ENCODE measurements around the gene FITM1.

Gene FITM1

DNA sequence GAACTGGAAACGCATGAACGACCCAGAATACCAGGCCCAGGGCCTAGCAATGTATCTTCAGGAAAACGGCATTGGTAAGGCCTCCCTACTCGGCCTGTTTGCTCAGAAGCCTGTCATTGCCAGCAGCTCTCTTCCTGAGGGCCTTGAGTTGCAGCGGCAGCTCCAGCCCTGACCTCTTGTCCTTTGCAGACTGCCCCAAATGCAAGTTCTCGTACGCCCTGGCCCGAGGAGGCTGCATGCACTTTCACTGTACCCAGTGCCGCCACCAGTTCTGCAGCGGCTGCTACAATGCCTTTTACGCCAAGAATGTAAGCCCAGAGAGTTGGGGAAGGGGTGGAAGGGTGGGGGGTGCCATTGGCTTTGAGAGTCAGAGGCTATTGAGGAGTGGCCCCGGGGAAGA, 26.9 kb downstream of the FITM1 start:
- TF ChIP-seq, protein P1, sequence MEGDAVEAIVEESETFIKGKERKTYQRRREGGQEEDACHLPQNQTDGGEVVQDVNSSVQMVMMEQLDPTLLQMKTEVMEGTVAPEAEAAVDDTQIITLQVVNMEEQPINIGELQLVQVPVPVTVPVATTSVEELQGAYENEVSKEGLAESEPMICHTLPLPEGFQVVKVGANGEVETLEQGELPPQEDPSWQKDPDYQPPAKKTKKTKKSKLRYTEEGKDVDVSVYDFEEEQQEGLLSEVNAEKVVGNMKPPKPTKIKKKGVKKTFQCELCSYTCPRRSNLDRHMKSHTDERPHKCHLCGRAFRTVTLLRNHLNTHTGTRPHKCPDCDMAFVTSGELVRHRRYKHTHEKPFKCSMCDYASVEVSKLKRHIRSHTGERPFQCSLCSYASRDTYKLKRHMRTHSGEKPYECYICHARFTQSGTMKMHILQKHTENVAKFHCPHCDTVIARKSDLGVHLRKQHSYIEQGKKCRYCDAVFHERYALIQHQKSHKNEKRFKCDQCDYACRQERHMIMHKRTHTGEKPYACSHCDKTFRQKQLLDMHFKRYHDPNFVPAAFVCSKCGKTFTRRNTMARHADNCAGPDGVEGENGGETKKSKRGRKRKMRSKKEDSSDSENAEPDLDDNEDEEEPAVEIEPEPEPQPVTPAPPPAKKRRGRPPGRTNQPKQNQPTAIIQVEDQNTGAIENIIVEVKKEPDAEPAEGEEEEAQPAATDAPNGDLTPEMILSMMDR (IDR thresholded peaks at IDR 0.05; ENCODE audit: low read length), result no peak
- TF ChIP-seq EZH2phosphoT487 (IDR thresholded peaks at IDR 0.05; ENCODE audit: low read length), result no peak
- TF ChIP-seq EZH2 (optimal IDR thresholded peaks at IDR 0.05; ENCODE audit: low read depth, low read length), result no peak
- Histone ChIP-seq H3K27me3 (replicated peaks; ENCODE audit: insufficient read depth, low read length) (no peaks in the 10 kb centered on the region), H2AFZ (ENCODE audit: low read length) (no peak overlapping the region), H4K20me1 (ENCODE audit: insufficient read depth, low read length) (no peaks in the 10 kb centered on the region), H3K9me3 (replicated peaks; ENCODE audit: insufficient read depth, low read length) (no peaks in the 10 kb centered on the region), H3K9ac (ENCODE audit: low read length) (no peak overlapping the region), H3K4me3 (ENCODE audit: low read length) (no peak overlapping the region), H3F3A (ENCODE audit: insufficient read depth, low read length) (no peaks in the 10 kb centered on the region), H3K4me2 (ENCODE audit: low read depth, low read length) (no peak overlapping the region), H3K79me2 (ENCODE audit: low read length) (peaks cover 12% of the 10 kb centered on the region), H3K36me3 (replicated peaks; ENCODE audit: insufficient read depth, low read length) (no peaks in the 10 kb centered on the region), H3K9me2 (replicated peaks; ENCODE audit: insufficient read depth, low read length) (no peaks in the 10 kb centered on the region), H3K27ac (ENCODE audit: low read length) (no peak overlapping the region), H3K4me1 (ENCODE audit: low read length) (no peaks in the 10 kb centered on the region)
- DNase-seq, result no peak

DNA sequence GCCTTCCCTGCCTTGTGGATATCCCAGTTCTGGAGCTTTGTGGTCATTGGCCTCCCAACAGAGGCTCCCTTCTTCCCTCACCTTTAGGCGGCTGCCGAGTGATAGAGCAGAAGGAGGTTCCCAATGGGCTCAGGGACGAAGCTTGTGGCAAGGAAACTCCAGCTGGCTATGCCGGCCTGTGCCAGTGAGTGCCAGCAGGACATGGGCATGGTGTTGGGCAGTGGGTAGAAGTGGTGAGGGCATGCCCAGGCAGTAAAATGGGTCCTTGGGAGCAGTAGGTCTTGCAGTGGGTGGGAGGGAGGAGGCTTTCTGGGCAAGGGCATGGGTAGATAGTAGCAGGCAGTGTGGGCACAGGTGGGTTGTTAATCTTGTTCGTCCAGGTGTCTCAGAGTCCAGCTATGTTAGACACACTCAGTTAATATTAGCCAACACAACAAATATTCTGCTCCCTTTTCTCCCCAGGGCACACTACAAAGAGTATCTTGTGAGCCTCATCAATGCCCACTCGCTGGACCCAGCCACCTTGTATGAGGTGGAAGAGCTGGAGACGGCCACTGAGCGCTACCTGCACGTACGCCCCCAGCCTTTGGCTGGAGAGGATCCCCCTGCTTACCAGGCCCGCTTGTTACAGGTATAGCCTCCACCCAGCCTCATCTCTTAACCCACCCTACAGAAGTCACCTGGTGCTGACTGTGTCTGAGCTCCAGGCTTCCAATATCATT, 29.5 kb downstream of the FITM1 start:
- DNase-seq, result no peak
- H3K4me3 ChIP-seq (ENCODE audit: low read length), result no peak overlapping the region
- H3K27me3 ChIP-seq (replicated peaks; ENCODE audit: insufficient read depth, low read length), result no peaks in the 10 kb centered on the region
- no peaks in the 10 kb centered on the region for H3K4me1 ChIP-seq (ENCODE audit: low read length)
- H4K20me1 ChIP-seq (ENCODE audit: insufficient read depth, low read length), result no peaks in the 10 kb centered on the region
- no peaks in the 10 kb centered on the region for H3K36me3 ChIP-seq (replicated peaks; ENCODE audit: insufficient read depth, low read length)
- no peak overlapping the region for H3K9ac ChIP-seq (ENCODE audit: low read length)
- H3K27ac ChIP-seq (ENCODE audit: low read length), result no peak overlapping the region; the same call in 1 of the 2 replicates
- H2AFZ ChIP-seq (ENCODE audit: low read length), result no peak overlapping the region
- peaks cover 12% of the 10 kb centered on the region for H3K79me2 ChIP-seq (ENCODE audit: low read length)
- no peak for TF ChIP-seq EZH2phosphoT487 (IDR thresholded peaks at IDR 0.05; ENCODE audit: low read length)
- no peak for TF ChIP-seq EZH2 (optimal IDR thresholded peaks at IDR 0.05; ENCODE audit: low read depth, low read length)
- TF ChIP-seq, protein P1 (IDR thresholded peaks at IDR 0.05; ENCODE audit: low read length), result no peak
- no peaks in the 10 kb centered on the region for H3K9me2 ChIP-seq (replicated peaks; ENCODE audit: insufficient read depth, low read length)
- no peaks in the 10 kb centered on the region for H3F3A ChIP-seq (ENCODE audit: insufficient read depth, low read length)
- no peaks in the 10 kb centered on the region for H3K9me3 ChIP-seq (replicated peaks; ENCODE audit: insufficient read depth, low read length)
- H3K4me2 ChIP-seq (ENCODE audit: low read depth, low read length), result no peak overlapping the region

DNA sequence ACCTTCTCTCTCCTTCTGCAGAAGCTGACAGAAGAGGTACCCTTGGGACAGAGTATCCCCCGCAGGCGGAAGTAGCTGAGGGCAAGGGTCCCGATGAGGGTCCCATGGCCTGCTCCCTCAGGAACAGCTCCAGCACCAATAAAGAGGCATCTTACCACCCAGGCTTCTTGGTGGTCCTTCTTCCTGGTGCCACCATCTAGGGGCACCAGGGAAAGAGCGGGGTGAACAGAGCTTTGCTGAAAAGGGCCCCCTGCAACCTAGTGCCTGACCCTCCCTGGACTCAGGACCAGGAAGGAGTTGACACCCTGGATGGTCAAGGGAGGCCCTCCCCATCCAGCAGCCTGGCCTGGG, 30.0 kb downstream of the FITM1 start:
- H3K4me1 ChIP-seq (ENCODE audit: low read length), result no peaks in the 10 kb centered on the region
- no peaks in the 10 kb centered on the region for H3K9me2 ChIP-seq (replicated peaks; ENCODE audit: insufficient read depth, low read length)
- no peak overlapping the region for H3K4me2 ChIP-seq (ENCODE audit: low read depth, low read length)
- no peak for TF ChIP-seq EZH2 (optimal IDR thresholded peaks at IDR 0.05; ENCODE audit: low read depth, low read length)
- TF ChIP-seq EZH2phosphoT487 (IDR thresholded peaks at IDR 0.05; ENCODE audit: low read length), result no peak
- TF ChIP-seq, protein P1 (IDR thresholded peaks at IDR 0.05; ENCODE audit: low read length), result no peak
- H3K9ac ChIP-seq (ENCODE audit: low read length), result no peak overlapping the region
- H3K79me2 ChIP-seq (ENCODE audit: low read length), result peaks cover 12% of the 10 kb centered on the region
- H3K36me3 ChIP-seq (replicated peaks; ENCODE audit: insufficient read depth, low read length), result no peaks in the 10 kb centered on the region
- no peak for DNase-seq
- H3F3A ChIP-seq (ENCODE audit: insufficient read depth, low read length), result no peaks in the 10 kb centered on the region
- H2AFZ ChIP-seq (ENCODE audit: low read length), result no peak overlapping the region
- no peak overlapping the region for H3K4me3 ChIP-seq (ENCODE audit: low read length)
- H3K27me3 ChIP-seq (replicated peaks; ENCODE audit: insufficient read depth, low read length), result no peaks in the 10 kb centered on the region
- H3K9me3 ChIP-seq (replicated peaks; ENCODE audit: insufficient read depth, low read length), result no peaks in the 10 kb centered on the region
- H3K27ac ChIP-seq (ENCODE audit: low read length), result peak overlapping the region; percentile 23; the same call in 1 of the 2 replicates
- no peaks in the 10 kb centered on the region for H4K20me1 ChIP-seq (ENCODE audit: insufficient read depth, low read length)
